Gastrocnemius medialis (tissue), 4 donors: Measurements from ENCODE around the gene VSX1. TPM values are rescaled to one million over a fixed set of nuclear protein-coding genes. Genes with fewer than 3 reads are reported as not detected.

Experiments
- ATAC-seq, 2 donors: fragments of 150-250 bp; one replicate each; pipeline ENCODE4 v1.9.1; 2016
- DNase-seq, 2 donors: peaks; one replicate each; pipeline ENCODE4 v3.0.0-alpha.2; 2019
- H3K27ac ChIP-seq, 4 donors: fragments of 200-600 bp; sonication (generic); 1 replicate in 1 of 4; 2 replicates in 3 of 4; pipeline ENCODE4 v1.5.1; 2016 to 2018; ENCODE audit warnings: mild to moderate bottlenecking in 2 of 4, moderate library complexity in 1 of 4
- H3K27me3 ChIP-seq, 3 donors: fragments of 200-600 bp; sonication (generic) in 2 of 3; 1 replicate in 1 of 3; 2 replicates in 2 of 3; pipeline versions ENCODE4 v1.5.1 to v1.6.0; 2016 to 2019; ENCODE audit warnings: mild to moderate bottlenecking in 1 of 3, moderate library complexity in 1 of 3
- H3K36me3 ChIP-seq, 2 donors: fragments of 200-600 bp; sonication (generic) in 1 of 2; one replicate each; pipeline ENCODE4 v1.5.1; 2017 to 2018
- H3K4me1 ChIP-seq, 2 donors: fragments of 200-600 bp; sonication (generic) in 1 of 2; one replicate each; pipeline ENCODE4 v1.5.1; 2016 to 2017; ENCODE audit warnings: mild to moderate bottlenecking in 2 of 2
- H3K4me3 ChIP-seq, 4 donors: fragments of 200-600 bp; sonication (generic) in 3 of 4; 1 replicate in 1 of 4; 2 replicates in 3 of 4; pipeline ENCODE4 v1.5.1; 2016 to 2019; ENCODE audit warnings: mild to moderate bottlenecking in 2 of 4
- H3K9me3 ChIP-seq, 3 donors: fragments of 200-600 bp; sonication (generic) in 2 of 3; 1 replicate in 1 of 3; 2 replicates in 2 of 3; pipeline ENCODE4 v1.5.1; 2016 to 2019
- CTCF ChIP-seq, 5 experiments: fragments of 450-650 bp in 3 of 5; fragments of 200-600 bp in 2 of 5; sonication (generic) in 2 of 5; IDR thresholded peaks in 4 of 5; conservative IDR thresholded peaks in 1 of 5; 1 replicate in 4 of 5; 2 replicates in 1 of 5; pipeline ENCODE4 v1.5.1; 2016 to 2019; ENCODE audit warnings: antibody characterized with exemption in 5 of 5, mild to moderate bottlenecking in 3 of 5, moderate library complexity in 3 of 5
- POLR2A ChIP-seq, 2 donors: fragments of 450-650 bp; IDR thresholded peaks; one replicate each; pipeline ENCODE4 v1.6.1; 2017; ENCODE audit warnings: antibody characterized with exemption in 2 of 2, mild to moderate bottlenecking in 2 of 2, moderate library complexity in 2 of 2
- in situ Hi-C, 4 donors: fragments of 200-750 bp; cut with MboI; loops; one replicate each; pipeline versions ENCODE4 v1.15.0 to v1.8.0; 2017; ENCODE audit warnings: low sequenced_read_pairs in 4 of 4
- intact Hi-C: fragments of 100-400 bp; cut with DNase I; formaldehyde crosslinking; loops from one replicate; pipeline ENCODE4 v1.15.1; 2023; ENCODE audit warnings: low total_unique reads
- total RNA-seq, 4 donors: library from RNA; depleted of rRNA; stranded (reverse); fragments of >200 nt; gene quantifications; one replicate each; pipeline versions ENCODE4 v1.1.0 to v1.2.3, GENCODE V29; 2016

VSX1 gene
- total RNA-seq, 4 donors from 2014 or later, result 0.20 to 3.0 TPM; not detected in 2

DNA sequence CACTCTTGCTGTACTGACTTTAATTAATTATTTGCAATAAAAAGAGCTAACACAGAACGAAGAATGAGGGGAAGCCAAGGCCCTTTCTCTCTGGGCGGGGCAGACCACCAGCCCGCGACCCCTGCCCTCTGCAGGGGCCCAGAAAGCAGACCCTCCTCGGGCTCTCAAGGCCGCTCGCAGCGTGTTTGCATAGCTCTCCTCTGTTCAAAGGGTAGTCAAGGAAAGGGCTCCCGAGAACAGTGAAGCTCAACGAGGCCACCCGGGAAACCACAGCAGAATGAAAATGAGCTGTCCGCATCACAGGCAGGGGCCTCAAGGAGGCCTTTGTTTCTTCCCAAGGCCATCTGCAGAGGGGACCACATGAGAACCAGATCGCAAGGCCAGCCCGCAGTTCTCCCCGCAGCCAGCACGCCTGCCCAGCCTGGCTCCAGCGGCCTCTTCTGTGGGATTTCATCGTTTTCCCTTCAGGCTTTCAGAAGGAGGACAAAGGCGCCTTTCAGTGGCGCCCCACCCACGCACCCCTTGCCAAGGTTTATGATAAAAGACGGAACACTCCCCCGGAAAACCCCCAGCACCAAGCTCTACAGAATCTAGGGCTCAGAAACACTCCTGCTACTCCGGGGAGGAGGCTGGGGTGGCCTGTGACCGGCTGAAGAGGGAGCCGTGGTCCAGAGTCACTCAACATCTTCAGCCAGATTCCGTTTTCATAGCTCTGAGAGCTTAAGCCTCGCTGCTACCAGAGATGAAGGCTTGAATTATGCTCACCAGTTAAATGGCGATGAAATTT lies 49.3 kb downstream of the VSX1 start:
- peaks cover 44 to 66% of the 10 kb centered on the region in 2 donors for H3K4me1 ChIP-seq
- ATAC-seq (peak; percentile 31 to 53), DNase-seq (no peak)
- TF ChIP-seq POLR2A (IDR thresholded peaks at IDR 0.05), result no peak
- TF ChIP-seq CTCF (IDR thresholded peaks at IDR 0.05 in 4 of 5, conservative IDR thresholded peaks at IDR 0.05 in 1 of 5), result no peak
- H3K27ac ChIP-seq, result peak overlapping the region; percentile 24 to 64 (median 54)
- in situ Hi-C loops (no loop called here), intact Hi-C loops (no loop called here)
- no peaks in the 10 kb centered on the region for H3K27me3 ChIP-seq
- peak overlapping the region in 2 of 4 donors; percentile 3 to 5 for H3K4me3 ChIP-seq
- no peaks in the 10 kb centered on the region for H3K9me3 ChIP-seq
- H3K36me3 ChIP-seq, result no peaks in the 10 kb centered on the region

- no peaks in the 10 kb centered on the region for H3K27me3 ChIP-seq
- H3K4me1 ChIP-seq, result peaks cover 38 to 60% of the 10 kb centered on the region in 2 donors
- no peaks in the 10 kb centered on the region for H3K36me3 ChIP-seq
- peak overlapping the region in 2 of 4 donors; percentile 3 to 5 for H3K4me3 ChIP-seq
- TF ChIP-seq CTCF (IDR thresholded peaks at IDR 0.05 in 4 of 5, conservative IDR thresholded peaks at IDR 0.05 in 1 of 5) (no peak), POLR2A (IDR thresholded peaks at IDR 0.05) (no peak)
- H3K9me3 ChIP-seq, result no peaks in the 10 kb centered on the region
- DNase-seq (no peak), ATAC-seq (no peak)
- in situ Hi-C loops, result no loop called here
- intact Hi-C loops, result no loop called here
- peak overlapping the region in 3 of 4 donors; percentile 24 to 59 (median 50) for H3K27ac ChIP-seq
Observed at GRCh38 chr20:25032065-25032477, 49.9 kb downstream of the VSX1 start.

- DNase-seq (no peak), ATAC-seq (no peak)
- in situ Hi-C loops, result no loop called here
- H3K27me3 ChIP-seq, result no peaks in the 10 kb centered on the region
- intact Hi-C loops, result no loop called here
- H3K4me3 ChIP-seq, result no peak overlapping the region
- peaks cover 36 to 60% of the 10 kb centered on the region in 2 donors for H3K4me1 ChIP-seq
- H3K27ac ChIP-seq, result peak overlapping the region in 1 of 4 donors; percentile 20
- TF ChIP-seq CTCF (IDR thresholded peaks at IDR 0.05 in 4 of 5, conservative IDR thresholded peaks at IDR 0.05 in 1 of 5), result no peak
- no peak for TF ChIP-seq POLR2A (IDR thresholded peaks at IDR 0.05)
- H3K9me3 ChIP-seq, result no peaks in the 10 kb centered on the region
- no peaks in the 10 kb centered on the region for H3K36me3 ChIP-seq
Observed at GRCh38 chr20:25031241-25031640, 50.7 kb downstream of the VSX1 start.

GRCh38 chr20:25030649-25031207 lies 51.2 kb downstream of the VSX1 start:
- TF ChIP-seq CTCF (IDR thresholded peaks at IDR 0.05 in 4 of 5, conservative IDR thresholded peaks at IDR 0.05 in 1 of 5) (no peak), POLR2A (IDR thresholded peaks at IDR 0.05) (no peak)
- peaks cover 37 to 60% of the 10 kb centered on the region in 2 donors for H3K4me1 ChIP-seq
- intact Hi-C loops, result no loop called here
- peak overlapping the region in 1 of 4 donors; percentile 20 for H3K27ac ChIP-seq
- H3K9me3 ChIP-seq, result no peaks in the 10 kb centered on the region
- in situ Hi-C loops, result no loop called here
- ATAC-seq (no peak), DNase-seq (no peak)
- no peak overlapping the region for H3K4me3 ChIP-seq
- H3K36me3 ChIP-seq, result no peaks in the 10 kb centered on the region
- H3K27me3 ChIP-seq, result no peaks in the 10 kb centered on the region
